GM18526 (cell line): ENCODE data around the gene PLCB4.

Experiments
- POLR2A ChIP-seq: IDR thresholded peaks from 3 replicates; pipeline ENCODE4 v1.6.1; 2011; ENCODE audit not compliant: insufficient read length; ENCODE audit errors: extremely low read depth

Gene PLCB4

DNA sequence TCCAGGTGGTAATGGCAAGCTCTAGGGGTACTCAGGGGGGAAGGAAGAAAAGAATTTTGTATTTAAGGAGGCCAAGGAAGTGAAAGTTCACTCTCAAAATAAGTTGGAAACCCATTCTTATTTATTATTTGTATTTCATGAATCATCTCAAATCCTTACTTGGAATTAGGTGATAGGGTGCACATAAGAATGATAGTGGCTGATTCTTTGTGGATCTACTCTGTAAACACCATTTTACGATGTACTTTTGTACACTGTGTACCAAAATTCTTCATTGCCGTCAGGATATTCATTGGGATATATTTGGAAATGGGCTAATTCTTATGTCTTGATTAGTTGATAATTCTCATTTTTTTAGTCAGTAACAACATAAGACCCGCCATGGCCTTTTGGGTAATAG is 266.0 kb downstream of the PLCB4 start:
- TF ChIP-seq POLR2A = no peak

DNA sequence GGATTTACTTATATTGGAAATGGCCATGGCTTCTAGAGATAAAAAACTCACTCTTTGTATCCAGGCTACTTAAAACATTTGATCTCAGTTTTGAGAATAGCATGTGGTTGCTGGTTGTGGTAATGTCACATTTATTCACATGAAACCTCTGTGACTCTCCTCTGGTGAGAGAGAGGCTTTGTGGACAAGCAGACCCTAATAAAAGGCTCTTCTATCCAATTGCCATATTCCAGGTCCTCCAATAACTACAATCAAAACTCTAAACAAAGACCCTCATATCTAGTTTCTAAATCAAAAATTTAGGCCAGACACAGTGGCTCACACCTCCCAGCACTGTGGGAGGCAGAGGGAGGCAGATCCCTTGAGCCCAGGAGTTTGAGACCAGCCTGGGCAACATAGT is 269.2 kb downstream of the PLCB4 start:
- TF ChIP-seq POLR2A = no peak

DNA sequence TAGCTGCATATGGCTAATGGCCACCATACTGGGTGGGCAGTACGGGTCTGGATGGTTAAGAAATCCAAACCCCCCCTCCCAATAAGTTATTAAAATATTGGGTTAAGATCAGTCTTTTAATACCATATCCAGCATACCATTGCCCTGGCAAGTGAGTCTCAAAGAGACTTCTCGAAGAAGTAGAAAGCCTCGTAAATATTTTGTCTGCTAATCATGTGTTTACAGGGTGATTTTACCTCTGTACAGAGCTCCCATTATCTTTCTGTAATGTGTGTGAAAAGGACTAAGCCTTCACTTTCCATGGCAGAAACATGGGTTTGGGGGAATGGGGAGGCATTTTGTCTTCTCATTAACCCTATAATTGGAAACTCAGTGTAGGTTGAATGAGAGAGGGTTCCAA is 270.8 kb downstream of the PLCB4 start:
- TF ChIP-seq POLR2A = no peak

DNA sequence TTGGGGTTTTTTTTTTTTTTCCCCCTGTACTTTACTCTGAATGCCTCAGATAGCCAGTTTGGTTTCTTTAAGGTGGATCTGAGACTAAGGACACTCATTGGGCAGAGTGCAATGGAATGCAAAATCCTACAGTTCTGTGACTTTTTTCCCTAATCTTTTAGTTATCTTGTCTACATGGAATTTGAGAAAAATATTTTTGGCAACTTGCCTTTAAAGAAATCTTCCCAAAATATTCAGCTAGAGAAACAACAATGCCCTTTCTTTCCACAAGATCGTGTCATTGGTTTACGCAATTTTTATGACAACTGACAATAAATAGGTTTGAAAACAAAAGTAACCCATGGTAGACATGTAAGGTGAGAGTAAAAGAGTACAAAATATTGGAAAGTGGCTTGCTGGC is 273.8 kb downstream of the PLCB4 start:
- no peak for TF ChIP-seq POLR2A

DNA sequence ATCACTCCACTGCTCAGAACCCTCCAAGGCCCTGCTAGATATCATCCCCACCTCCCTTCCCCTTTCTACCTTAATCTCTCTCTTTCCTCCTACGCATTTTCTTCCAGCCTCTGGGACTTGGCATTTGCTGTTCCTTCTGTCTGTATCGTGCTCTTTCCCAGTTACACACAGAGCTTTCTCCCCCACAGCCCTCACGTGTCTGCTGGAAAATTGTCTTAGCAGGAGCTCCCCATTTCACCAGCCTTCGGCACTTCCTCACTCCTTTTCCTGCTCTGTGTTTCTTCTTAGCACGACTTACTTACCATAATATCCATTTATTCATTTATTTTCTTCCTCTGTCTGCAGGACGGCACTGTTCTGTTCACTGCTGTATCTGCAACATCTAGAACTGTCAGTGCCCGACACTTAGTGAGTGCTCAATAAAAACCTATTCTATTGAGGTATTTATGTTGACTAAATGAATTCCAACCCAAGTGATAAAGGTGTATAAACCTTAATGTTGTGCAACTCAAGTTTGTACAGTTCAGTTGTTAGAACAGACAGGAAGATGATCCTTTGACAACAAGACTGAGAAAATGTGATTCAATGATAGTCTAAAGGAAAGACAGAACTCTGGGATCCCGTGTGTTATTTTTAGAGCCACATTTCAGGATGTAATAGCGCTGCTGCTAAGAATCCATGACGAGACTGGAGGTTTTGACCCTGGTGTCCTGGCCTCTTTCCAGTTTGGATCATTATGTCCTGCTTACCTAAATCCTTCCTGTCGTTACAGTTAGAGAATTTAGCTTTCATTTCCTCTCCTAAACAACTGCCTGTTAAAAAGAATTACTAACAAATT is 275.4 kb downstream of the PLCB4 start:
- TF ChIP-seq POLR2A = no peak

DNA sequence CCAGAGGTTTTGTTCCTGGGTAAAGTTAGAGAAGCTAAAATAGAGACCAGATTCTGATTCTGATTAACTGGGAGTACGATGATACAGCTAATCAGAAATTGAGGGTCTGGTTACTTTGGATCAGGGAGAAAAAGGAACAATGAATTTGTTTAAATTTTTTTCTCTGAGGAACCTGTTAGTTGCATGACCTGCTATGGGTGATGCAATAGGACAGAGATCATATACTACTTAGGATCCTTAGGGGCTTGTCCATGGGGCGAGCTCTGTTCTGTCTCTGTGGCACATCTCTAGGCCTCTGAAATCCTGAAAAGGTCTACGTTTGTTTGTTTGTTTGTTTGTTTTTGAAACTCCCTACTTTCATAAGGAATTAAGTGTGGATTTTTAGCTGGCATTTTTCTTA is 279.4 kb downstream of the PLCB4 start:
- no peak for TF ChIP-seq POLR2A

DNA sequence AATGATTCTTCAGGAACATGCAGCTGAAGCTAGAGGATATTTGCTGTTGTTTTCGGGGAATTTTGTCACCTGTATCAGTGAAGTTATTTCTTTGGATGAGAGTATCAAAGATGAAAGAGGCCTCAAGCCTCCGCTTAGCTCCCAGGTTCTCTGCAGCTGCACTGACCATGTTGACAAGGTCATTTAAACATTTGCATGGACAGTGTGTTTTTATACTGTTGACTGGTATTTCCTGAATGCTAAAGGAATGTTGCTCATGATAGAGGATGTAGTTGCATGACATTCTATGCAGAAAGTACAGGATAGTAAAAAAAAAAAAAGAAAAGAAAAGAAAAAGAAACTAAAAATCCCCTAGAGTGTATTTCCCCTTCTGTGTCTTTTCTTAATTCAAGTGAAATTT is 279.9 kb downstream of the PLCB4 start:
- no peak for TF ChIP-seq POLR2A

DNA sequence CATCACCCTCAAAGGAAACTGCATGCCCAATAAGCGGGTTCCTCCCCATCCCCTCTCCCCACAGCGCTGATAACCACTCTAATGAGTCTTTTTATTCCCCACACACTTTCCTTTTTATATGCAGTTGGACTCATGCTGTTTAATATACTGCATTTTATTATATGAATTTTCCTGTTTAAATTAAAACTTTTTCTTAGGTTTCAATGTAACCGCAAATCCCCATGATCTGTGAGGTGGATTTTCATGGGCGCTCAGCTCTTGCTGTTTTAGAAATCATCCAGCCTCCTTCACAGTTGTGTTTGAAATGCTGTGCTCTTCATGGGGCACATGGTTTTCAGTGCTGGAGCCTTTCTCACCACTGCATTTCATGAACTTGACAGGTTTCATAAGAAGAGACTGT is 280.4 kb downstream of the PLCB4 start:
- TF ChIP-seq POLR2A = no peak

DNA sequence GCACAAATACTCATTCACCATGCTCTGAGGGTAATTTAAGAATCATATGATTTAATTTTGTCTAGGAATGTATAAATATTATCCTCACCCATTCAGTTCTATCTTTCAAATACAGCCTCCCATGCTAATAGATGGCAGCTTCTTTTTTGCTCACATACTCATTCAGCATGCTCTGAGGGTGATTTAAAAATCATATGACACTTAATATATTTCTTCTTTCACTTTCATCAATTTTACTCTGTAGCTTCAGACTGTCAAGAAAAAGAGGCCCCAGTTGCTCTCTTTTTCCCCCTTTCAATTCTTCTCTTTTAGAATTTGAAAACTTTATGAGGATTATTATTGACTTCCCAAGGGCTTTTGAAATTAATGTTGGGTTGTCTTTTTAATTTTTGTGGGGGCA is 283.9 kb downstream of the PLCB4 start:
- no peak for TF ChIP-seq POLR2A

DNA sequence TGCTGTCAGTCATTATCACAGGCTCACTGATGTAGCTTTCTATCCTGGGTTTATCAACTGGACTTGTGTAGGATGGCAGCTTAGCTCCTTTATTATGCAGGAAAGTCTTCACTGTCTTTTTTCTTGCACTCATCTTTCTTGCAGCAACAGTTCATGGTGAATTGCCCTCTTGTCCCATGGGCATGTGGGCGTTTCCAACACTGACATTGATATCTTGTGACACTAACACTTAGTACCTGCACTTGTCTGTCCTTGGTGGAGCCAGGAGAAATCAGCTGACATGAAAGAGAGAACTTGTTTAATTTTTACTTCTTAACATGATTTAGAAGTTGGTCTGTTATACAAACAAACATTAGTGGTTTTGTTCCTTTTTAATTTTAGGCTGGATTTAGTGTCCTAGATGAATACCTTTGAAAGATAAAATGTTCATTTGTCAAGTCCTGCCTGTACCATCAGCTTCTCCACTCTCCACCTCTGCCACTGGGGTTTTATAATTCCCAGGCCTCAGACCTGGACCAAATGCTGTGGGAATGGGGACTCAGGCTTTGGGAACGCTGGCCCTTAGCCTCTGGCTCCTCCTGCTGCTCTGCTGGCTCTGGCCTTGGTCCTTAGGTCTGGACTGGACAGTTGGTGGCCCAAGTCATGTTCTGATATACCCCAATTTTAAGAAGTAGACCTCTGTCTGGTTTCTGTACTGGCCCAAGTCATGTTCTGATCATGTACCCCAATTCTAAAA is 284.5 kb downstream of the PLCB4 start:
- no peak for TF ChIP-seq POLR2A

DNA sequence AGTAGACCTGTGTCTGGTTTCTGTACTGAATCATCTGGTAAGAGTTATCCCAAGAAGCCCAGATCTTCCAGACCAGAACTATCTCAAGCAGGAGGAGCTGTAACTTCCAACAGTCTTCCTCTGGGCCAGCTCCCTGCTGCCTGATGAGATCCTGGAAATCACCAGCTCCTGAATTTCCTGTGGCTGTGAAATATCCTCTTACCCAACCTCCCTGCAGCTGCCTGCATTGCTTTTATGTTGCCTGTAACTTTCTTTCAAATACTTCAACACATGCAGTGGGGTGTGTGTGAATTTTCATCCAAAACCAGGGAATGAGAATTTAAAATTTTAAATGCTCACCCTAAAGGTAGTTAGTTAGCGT is 285.0 kb downstream of the PLCB4 start:
- no peak for TF ChIP-seq POLR2A

DNA sequence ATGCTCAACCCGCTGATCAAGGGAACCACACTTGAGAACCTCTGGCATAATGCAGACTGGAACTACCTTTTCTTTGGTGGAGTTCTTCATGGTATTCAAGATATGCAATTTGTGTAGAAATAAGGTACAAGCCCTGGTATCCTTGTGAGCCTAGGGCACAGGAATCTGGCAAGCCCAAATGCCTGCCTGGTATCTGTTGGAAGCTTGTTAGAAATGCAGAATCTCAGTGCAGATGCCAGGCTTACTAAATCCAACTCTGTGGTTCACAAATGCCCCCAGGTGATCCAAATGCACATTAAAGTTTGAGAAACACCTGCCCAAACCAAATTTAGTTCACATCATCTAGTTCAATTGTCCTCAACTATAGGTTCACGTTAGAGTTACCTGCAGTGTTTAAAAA is 285.7 kb downstream of the PLCB4 start:
- TF ChIP-seq POLR2A = no peak

DNA sequence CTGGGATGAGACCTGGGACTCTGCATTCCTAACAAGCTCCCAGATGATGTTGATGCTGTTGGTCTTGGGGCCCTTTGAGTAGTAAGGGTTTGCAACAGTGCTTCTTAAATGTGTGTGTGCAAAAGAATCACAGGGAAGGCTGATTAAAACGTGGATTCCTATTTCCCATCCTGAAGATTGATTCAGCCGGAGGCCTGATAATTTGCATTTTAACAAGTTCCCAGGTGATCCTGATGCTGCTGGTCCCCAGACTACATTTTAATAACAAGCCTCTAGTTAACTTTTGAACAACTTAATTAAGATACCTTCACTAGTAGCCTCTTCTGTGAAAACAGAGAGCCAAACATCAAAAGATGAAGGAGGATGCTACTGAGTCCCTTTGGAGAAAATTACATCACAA is 289.1 kb downstream of the PLCB4 start:
- TF ChIP-seq POLR2A = no peak

DNA sequence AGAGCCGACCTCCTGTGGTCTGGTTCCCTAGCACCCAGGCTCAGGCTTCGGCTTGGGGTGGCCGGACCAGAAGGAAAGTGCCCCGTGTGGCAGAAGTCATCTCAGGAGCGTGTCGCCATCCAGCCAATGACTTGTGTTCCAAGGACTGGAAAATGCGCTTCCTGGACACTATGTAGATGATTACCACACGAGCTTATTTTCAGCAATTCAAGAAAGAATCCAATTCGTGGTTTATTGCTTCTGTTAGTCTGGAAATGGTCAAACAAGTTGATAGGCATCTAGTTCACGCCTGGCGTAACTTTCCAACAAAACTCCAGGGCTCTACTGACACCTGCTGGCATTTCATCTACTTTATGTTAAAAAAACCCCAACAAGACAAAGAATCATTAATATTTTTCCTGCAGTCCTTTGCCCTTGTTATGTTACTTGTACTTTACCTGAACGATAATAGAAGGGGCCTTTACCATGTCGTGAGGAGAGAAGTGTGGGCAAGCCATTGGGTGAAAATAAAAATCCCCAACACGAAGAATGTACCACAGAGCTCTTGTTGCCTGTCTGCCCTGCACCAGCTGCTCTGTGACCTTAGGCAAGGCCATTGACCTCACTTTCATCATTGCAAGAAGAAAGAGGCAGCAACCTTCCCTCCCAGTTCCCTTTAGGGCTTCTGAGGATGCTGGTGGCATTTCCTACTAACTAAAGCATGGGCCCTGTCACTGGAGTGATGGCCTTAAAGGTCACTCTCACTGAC is 290.8 kb downstream of the PLCB4 start:
- TF ChIP-seq POLR2A = no peak

DNA sequence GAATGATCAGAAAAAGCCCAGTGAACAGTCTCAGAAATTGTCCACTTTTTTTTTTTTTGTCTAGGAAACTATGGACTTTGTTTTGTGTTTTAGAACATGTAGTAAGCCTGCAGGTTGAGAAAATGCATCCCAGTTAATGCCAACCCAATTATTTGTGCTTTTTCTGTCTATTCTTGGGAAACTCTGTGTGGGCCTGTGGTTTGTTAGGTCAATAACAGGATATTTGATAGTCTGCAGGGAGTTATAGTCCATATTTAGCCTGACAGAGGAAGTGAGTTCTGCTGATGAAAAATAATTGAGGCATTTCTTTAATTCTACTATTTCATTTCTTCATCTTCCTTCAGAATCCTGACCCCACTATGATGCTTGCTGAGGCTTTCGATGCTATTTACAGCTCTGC is 291.5 kb downstream of the PLCB4 start:
- no peak for TF ChIP-seq POLR2A

DNA sequence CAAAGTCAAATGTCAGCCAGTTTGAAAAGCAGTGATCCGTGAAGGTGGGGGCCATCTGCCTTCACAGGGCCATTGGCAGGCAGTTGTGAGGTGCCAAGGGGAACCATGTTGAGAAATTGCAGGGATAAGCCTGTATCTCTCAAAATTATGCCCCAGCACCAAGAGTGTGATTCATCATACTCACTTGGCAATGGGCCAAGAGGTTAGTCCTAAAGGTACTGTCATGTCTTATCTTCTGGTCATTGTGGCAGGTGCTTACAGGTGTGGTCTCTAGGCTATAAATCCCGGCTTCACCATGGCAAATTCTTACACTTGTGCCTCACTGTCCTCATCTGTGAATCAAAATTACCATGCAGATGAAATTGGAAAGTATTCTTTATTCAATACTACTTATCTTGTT is 294.8 kb downstream of the PLCB4 start:
- TF ChIP-seq POLR2A = no peak
